Measurements from ENCODE around the gene TYK2.

GRCh38 chr19:10339977-10340376 is 40.4 kb downstream of the TYK2 start:
- no peak for TF ChIP-seq CREB1 (CRISPR knock-in tag; IDR thresholded peaks at IDR 0.05)
- no peak for TF ChIP-seq CTCF (IDR thresholded peaks at IDR 0.05)
- no peak for TF ChIP-seq TEAD4 (CRISPR knock-in tag; IDR thresholded peaks at IDR 0.05)
- no peak for TF ChIP-seq NFYB (CRISPR knock-in tag; conservative IDR thresholded peaks at IDR 0.05; ENCODE audit: low read depth)
- no peak for TF ChIP-seq SOX15 (CRISPR knock-in tag; IDR thresholded peaks at IDR 0.05)
